Hepatocyte (in vitro differentiated cells): Measurements from ENCODE around the gene TNFRSF6B.

Experiments
- EZH2 ChIP-seq: fragments of 200-600 bp; sonication (generic); IDR thresholded peaks from 2 replicates; pipeline ENCODE4 v1.6.1; 2016; ENCODE audit warnings: antibody characterized with exemption, mild to moderate bottlenecking, borderline replicate concordance
- TF ChIP-seq, protein P1 (sequence below): fragments of 200-600 bp; sonication (generic); IDR thresholded peaks from 2 replicates; pipeline ENCODE4 v1.5.1; 2016; ENCODE audit warnings: antibody characterized with exemption, mild to moderate bottlenecking; ENCODE audit not compliant: poor library complexity

DNA sequence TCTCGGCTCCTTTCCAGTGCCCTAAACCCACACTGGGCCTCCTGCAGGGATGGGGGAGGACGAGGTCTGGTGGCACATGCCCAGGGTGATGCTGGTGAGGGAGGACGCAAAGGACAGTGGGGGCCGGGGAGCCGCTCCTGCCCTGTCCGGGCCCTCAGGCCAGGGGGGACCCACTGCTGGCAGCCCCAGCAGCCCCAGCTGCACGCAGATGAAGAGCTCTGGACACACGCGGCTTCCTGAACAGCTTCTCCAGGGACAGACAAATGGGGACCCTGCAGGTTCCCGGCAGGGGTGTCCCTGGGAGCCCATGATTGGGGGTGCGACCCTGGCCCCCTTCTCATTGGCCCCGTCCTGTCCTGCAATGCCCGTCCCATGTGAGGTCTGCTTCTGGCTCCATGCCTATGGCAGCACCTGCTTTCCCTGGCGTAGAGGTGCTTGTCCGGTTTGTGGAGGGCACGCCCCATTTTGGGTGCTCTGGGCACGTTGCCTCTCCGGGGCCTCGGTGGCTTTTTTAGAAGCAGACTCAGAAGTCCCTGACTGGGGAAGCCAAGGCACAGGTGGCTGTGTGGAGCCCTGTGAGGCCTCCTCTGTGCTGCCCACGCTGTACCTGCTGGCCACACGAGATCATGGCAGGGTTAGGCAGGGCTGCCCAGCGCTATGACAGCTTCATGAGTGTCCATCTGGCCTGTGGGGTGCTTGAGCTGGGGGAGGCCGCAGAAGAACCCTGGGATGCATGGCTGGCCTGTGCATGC lies 15.4 kb upstream of the TNFRSF6B start:
- TF ChIP-seq, protein P1, sequence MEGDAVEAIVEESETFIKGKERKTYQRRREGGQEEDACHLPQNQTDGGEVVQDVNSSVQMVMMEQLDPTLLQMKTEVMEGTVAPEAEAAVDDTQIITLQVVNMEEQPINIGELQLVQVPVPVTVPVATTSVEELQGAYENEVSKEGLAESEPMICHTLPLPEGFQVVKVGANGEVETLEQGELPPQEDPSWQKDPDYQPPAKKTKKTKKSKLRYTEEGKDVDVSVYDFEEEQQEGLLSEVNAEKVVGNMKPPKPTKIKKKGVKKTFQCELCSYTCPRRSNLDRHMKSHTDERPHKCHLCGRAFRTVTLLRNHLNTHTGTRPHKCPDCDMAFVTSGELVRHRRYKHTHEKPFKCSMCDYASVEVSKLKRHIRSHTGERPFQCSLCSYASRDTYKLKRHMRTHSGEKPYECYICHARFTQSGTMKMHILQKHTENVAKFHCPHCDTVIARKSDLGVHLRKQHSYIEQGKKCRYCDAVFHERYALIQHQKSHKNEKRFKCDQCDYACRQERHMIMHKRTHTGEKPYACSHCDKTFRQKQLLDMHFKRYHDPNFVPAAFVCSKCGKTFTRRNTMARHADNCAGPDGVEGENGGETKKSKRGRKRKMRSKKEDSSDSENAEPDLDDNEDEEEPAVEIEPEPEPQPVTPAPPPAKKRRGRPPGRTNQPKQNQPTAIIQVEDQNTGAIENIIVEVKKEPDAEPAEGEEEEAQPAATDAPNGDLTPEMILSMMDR = no peak
- TF ChIP-seq EZH2 = no peak
